Pons (tissue), 1 donor: ENCODE measurements around the gene CEP112.

ENCODE experiments used
- DNase-seq: peaks from one replicate; pipeline ENCODE4 v3.0.0-alpha.2; 2016; ENCODE audit warnings: low spot score

Gene CEP112

GRCh38 chr17:66076546-66077190 is 115.3 kb downstream of the CEP112 start:
- no peak for DNase-seq

GRCh38 chr17:66073384-66073783 is 118.5 kb downstream of the CEP112 start:
- no peak for DNase-seq

- DNase-seq = no peak
These were observed 128.2 kb downstream of the CEP112 start for GRCh38 chr17:66063686-66064085.

- DNase-seq = no peak
These were observed 135.8 kb downstream of the CEP112 start for GRCh38 chr17:66056148-66056547.

GRCh38 chr17:66054242-66054641 is 137.7 kb downstream of the CEP112 start:
- no peak for DNase-seq

DNA sequence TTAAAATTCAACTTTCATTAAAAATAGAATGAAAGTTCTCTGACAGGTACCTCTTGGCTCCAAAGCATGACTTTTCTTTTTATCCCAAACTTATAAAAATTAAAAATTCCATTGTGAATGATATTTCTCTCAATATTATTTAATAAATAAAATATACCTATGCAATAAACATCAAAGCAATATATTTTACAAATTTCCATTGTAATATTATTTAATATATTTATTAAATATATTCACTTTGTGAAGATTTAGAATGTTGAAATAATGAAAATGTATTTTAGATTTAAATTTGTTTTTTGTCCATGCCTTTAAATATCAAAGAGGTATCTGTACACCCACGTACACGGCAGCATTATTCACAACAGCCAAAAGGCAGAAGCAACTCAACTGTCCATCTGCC is 147.8 kb downstream of the CEP112 start:
- DNase-seq = no peak

GRCh38 chr17:66043419-66043818 is 148.5 kb downstream of the CEP112 start:
- no peak for DNase-seq

GRCh38 chr17:66040402-66040801 is 151.5 kb downstream of the CEP112 start:
- DNase-seq = no peak

DNA sequence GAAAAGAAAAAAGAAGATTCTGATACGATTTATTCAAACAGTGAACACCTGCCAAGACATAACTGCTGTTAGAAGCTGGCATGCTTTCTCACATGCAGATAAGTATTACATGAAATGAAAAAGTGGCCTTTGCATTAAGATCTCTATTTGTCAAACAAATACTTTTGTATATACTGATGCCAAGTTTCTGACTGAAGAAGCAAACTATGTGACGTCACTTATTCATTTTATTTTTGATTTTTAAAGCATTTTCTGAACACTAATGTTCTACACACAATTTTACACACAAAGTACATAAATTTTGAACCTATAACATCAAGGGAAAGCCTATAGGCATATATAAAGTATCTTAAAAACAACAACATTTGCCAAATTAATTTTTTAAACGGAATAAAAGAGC is 153.8 kb downstream of the CEP112 start:
- no peak for DNase-seq

DNA sequence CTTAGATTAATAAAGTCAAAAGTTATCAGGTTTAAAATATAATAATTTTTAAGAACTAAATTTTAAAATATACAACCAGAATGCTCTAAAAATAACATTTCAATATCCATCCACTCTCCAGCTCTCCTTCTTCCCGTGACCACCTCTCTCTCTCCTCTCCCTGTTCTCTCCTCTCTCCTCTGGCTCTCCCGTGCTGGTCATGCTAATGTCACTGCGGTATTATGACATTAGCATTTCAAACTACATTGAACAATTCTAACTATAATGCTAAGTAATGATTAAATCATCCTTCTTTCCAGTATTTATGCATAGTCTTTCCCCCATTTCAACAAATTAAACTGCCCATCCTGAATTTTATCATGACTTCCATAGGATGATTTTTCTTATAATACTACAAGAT is 154.7 kb downstream of the CEP112 start:
- DNase-seq = no peak

DNA sequence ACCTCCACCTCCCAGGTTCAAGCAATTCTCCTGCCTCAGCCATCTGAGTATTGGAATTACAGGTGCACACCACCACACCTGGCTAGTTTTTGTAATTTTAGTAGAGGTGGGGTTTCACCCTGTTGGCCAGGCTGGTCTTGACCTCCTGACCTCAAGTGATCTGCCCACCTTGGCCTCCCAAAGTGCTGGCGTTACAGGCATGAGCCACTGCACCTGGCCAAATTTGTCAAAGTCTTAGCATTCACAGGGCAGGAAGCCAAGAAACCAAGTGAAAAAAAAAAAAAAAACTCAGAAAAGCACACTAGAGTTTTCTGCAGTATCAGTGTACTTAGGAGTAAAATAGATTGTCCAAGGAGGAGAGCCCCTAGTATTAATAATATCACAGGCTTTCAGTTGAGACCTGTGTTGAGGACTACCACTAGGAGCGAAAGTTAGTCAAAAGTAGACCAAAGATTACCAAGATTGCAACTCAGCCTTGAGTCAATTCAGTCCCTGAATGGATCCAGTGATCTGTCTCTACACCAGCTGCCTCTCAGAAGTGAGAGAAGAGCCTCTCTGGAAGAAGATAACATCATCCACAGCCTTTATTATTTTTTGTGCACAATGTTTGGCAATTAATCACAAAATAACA is 159.7 kb downstream of the CEP112 start:
- DNase-seq = no peak

DNA sequence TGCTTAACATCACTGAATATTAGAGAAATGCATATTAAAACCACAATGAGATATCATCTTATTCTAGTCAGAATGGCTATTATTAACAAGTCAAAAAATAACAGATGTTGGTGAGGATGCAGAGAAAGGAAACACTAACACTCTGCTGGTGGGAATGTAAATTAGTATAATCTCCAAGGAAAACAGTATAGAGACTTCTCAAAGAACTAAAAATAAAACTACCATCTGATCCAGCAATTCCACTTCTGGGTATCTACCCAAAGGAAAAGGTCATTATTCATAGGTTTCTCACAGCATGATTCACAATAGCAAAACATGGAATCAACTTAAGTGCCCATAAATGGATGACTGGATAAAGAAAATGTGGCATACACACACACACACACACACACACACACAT is 166.4 kb downstream of the CEP112 start:
- DNase-seq = no peak

DNA sequence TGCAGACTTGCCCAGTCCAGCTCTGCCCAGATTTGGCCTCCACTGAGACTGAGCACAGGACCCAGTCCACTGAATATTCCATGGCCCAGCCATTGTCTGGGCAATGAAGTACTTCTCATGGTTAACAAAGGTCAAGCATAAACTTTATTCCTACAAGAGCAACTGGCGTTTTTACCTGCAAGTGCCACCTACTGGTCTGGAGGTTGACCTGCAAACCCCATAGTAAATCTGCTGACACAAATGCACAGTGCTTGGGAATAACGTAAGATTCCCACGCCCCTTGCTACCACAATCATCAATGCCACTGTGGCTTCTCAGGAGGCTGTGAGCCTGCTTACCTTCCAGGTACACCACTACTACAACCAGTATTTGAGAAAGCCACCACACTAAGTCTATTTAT is 170.2 kb downstream of the CEP112 start:
- no peak for DNase-seq

GRCh38 chr17:66018786-66019185 is 173.1 kb downstream of the CEP112 start:
- no peak for DNase-seq

- no peak for DNase-seq
These were observed 175.7 kb downstream of the CEP112 start for GRCh38 chr17:66016231-66016630.

DNA sequence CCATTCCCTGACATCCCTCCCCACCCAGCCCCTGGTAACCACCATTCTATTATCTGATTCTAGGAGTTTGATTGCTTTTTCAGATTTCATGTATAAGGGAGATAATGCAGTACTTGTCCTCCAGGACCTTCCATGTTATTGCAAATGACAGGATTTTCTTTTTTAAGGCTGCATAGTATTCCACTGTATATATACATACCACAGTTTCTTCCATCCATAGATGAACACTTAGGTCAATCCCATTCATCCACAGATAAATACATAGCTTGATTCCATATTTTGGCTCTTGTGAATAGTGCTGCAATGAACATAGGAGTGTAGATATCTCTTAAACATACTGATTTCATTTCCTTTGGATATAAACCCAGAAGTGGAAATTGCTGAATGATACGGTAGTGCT is 183.3 kb downstream of the CEP112 start:
- no peak for DNase-seq

- DNase-seq = no peak
These were observed 185.3 kb downstream of the CEP112 start for GRCh38 chr17:66006654-66007053.

- peak; percentile 5 for DNase-seq
These were observed 189.1 kb downstream of the CEP112 start for GRCh38 chr17:66002812-66003211.

DNA sequence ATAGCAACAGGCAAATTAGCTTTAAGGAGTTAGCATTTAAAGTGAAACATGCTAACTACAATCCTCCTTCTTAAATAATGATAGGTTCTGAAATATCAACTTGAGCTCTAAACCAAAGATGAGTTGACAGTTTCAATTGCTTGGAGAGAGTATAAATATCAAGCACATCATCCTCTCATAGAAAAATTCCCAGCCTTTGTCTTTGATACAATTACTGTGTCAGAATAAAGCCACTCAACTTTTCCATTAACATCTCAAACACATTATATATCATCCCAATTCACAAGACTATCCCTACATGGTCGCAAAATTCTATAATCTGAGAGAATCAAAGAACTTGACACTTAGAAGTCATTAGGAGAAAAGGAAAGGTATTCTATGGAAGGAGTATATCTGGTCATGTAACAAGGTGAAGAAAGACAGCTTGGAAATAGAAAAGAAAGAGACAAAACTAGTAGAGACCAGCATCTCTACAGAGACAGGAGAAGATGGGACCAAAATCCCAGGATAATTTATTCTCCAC is 189.8 kb downstream of the CEP112 start:
- DNase-seq = no peak

- no peak for DNase-seq
These were observed 191.7 kb downstream of the CEP112 start for GRCh38 chr17:66000216-66000615.

DNA sequence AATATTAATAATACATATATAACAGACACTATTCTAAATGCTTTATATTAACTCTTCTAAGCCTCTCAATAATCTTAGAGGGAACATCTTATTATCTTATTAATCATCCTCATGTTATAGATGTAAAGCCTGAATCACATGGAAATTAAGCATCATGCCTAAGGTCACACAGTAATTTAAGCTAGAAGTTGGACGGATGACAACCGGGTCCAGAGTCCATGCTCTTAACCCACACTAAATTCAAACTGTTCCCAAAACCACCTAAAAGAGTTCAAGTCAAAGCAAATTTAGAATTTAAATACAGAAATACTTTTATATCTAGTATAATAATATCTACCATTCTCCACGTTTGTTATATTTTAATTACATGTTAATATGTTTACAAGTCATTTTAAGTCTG is 193.3 kb downstream of the CEP112 start:
- no peak for DNase-seq

GRCh38 chr17:65994679-65995078 is 197.3 kb downstream of the CEP112 start:
- DNase-seq = no peak

DNA sequence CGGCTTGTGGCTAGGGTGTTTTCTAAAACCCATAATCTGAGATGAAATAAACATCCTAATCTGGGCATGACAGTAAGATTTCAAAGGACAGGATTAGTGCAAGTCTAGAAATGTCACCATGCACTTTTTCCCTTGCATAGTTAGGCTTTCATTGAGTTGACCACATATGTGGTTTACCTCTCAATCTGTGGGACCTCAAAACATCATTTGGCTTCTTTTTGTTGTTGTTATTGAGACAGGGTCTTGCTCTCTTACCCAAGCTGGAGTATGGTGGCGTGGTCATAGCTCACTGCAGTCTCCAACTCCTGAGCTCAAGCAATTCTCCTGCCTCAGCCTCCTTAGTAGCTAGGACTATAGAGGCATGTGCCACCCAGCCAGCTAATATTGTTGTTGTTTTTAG is 197.8 kb downstream of the CEP112 start:
- DNase-seq = no peak

- peak; percentile 5 for DNase-seq
These were observed 201.3 kb downstream of the CEP112 start for GRCh38 chr17:65990593-65990992.
